K562 (cell line): ENCODE results near the gene SON. TPM values are rescaled to one million over a fixed set of nuclear protein-coding genes. Genes with fewer than 3 reads are reported as not detected.

ENCODE experiments used
- AFF4 ChIP-seq: sonication (generic); formaldehyde crosslinking; IDR thresholded peaks from 2 replicates; pipeline ENCODE4 v1.8.0; 2023; ENCODE audit warnings: mild to moderate bottlenecking, missing genetic modification reagents
- HIVEP1 ChIP-seq: fragments of 250-450 bp; sonication (Bioruptor Pico); IDR thresholded peaks from 2 replicates; pipeline ENCODE4 v1.4.0; 2020; ENCODE audit warnings: mild to moderate bottlenecking
- MAFG ChIP-seq: fragments of 450-650 bp; conservative IDR thresholded peaks from 2 replicates; pipeline ENCODE4 v1.6.1; 2016; ENCODE audit warnings: missing genetic modification characterization, missing compliant biosample characterization
- NBN ChIP-seq: fragments of 450-650 bp; IDR thresholded peaks from 2 replicates; pipeline ENCODE4 v1.6.1; 2016; ENCODE audit warnings: low read depth, mild to moderate bottlenecking
- POLR2B ChIP-seq: fragments of 450-650 bp; IDR thresholded peaks from 2 replicates; pipeline ENCODE4 v1.6.1; 2018; ENCODE audit warnings: low read depth; ENCODE audit not compliant: partially characterized antibody
- POLR2G ChIP-seq: fragments of 200-400 bp; formaldehyde crosslinking; IDR thresholded peaks from 2 replicates; pipeline ENCODE4 v1.6.1; 2017; ENCODE audit warnings: low read depth, mild to moderate bottlenecking, antibody characterized with exemption, low read length, moderate library complexity
- SMARCA5 ChIP-seq: fragments of 450-650 bp; IDR thresholded peaks from 2 replicates; pipeline ENCODE4 v1.6.1; 2016
- TAF9B ChIP-seq: fragments of 450-650 bp; IDR thresholded peaks from 2 replicates; pipeline ENCODE4 v1.6.1; 2018; ENCODE audit warnings: mild to moderate bottlenecking; ENCODE audit not compliant: partially characterized antibody
- TCFL5 ChIP-seq: fragments of 250-450 bp; sonication (Bioruptor Pico); conservative IDR thresholded peaks from 2 replicates; pipeline ENCODE4 v1.6.1; 2021; ENCODE audit warnings: mild to moderate bottlenecking, moderate library complexity, matching md5 sums
- YY1 ChIP-seq, 3 experiments: IDR thresholded peaks; 2 replicates each; pipeline ENCODE4 v1.6.1; 2011; ENCODE audit warnings: low read length in 2 of 3, mild to moderate bottlenecking in 2 of 3, moderate library complexity in 2 of 3, borderline replicate concordance in 1 of 3, control low read depth in 1 of 3, low read depth in 1 of 3; ENCODE audit not compliant: insufficient read depth in 3 of 3, insufficient replicate concordance in 2 of 3, control insufficient read depth in 1 of 3, insufficient read length in 1 of 3; ENCODE audit errors: extremely low read depth in 1 of 3
- ZFPM2 ChIP-seq: fragments of 250-450 bp; sonication (Bioruptor Pico); IDR thresholded peaks from 2 replicates; pipeline ENCODE4 v1.5.1; 2022; ENCODE audit warnings: mild to moderate bottlenecking
- ZNF316 ChIP-seq: fragments of 450-650 bp; IDR thresholded peaks from 2 replicates; pipeline ENCODE4 v1.6.1; 2016
- ZNF318 ChIP-seq, 2 experiments: fragments of 450-650 bp; IDR thresholded peaks; 2 replicates each; pipeline ENCODE4 v1.6.1; 2016; ENCODE audit warnings: mild to moderate bottlenecking in 2 of 2, borderline replicate concordance in 1 of 2, low read depth in 1 of 2, moderate library complexity in 1 of 2
- polyA plus RNA-seq, 8 experiments: library from polyadenylated mRNA; depleted of rRNA in 4 of 8; stranded (reverse) in 5 of 8; unstranded in 3 of 8; fragments of >200 nt; fragmentation: Nextera tagmentation in 2 of 8; fragmentation: Illumina TruSeq in 1 of 8; extraction: Ambion mirVana in 2 of 8; extraction: Trizol in 1 of 8; gene quantifications; 2 replicates each; pipeline versions ENCODE4 v1.2.1 to v1.2.3, GENCODE V29; 2011 to 2014; ENCODE audit warnings: inconsistent platforms in 1 of 8, missing spikeins in 1 of 8
- total RNA-seq, 7 experiments: library from RNA; depleted of rRNA in 6 of 7; stranded (reverse); fragments of >200 nt in 6 of 7; fragmentation: Illumina TruSeq in 2 of 7; extraction: Trizol in 2 of 7; gene quantifications; 2 replicates each; pipeline versions ENCODE4 v1.2.1 to v1.2.3, GENCODE V29; 2011 to 2021; ENCODE audit warnings: low replicate concordance in 1 of 7

The SON gene
- total and polyA plus RNA-seq, 9 of the 15 experiments (the other 6 are each of a cell fraction or from before 2014, with no cell fraction given) = 105 to 742 (median 187) TPM

- TF ChIP-seq ZNF318 (IDR thresholded peaks at IDR 0.05; ENCODE audit: borderline replicate concordance in 1 of 2, low read depth in 1 of 2) (no peak), SMARCA5 (no peak), HIVEP1 (CRISPR knock-in tag) (no peak), MAFG (tag) (no peak), ZNF316 (no peak), ZFPM2 (CRISPR knock-in tag) (no peak), AFF4 (CRISPR knock-in tag) (no peak), POLR2B (no peak), YY1 (IDR thresholded peaks at IDR 0.05; ENCODE audit: borderline replicate concordance in 1 of 3, control insufficient read depth in 1 of 3, extremely low read depth in 1 of 3, insufficient read depth in 3 of 3, insufficient read length in 1 of 3, insufficient replicate concordance in 2 of 3, low read depth in 1 of 3, low read length in 2 of 3) (no peak), POLR2G (no peak), TCFL5 (CRISPR knock-in tag) (no peak), TAF9B (no peak), NBN (no peak)
These were observed 41.6 kb downstream of the SON start (continued) for GRCh38 chr21:33584455-33584854.
